IPS DF 6.9 (cell line): Measurements from ENCODE around the gene MST1.

ENCODE experiments used
- DNase-seq: peaks from one replicate; pipeline ENCODE4 v3.0.0-alpha.2; 2013; ENCODE audit warnings: low read depth, low spot score
- H3K27ac ChIP-seq: one replicate; pipeline ENCODE4 v1.5.1; 2013; ENCODE audit warnings: low read length, control low read depth
- H3K27me3 ChIP-seq: 2 replicates; pipeline ENCODE4 v1.6.1; 2013; ENCODE audit warnings: mild to moderate bottlenecking, low read length; ENCODE audit not compliant: control insufficient read depth, insufficient read depth
- H3K36me3 ChIP-seq: 2 replicates; pipeline ENCODE4 v1.6.1; 2013; ENCODE audit warnings: low read length; ENCODE audit not compliant: control insufficient read depth, insufficient read depth
- H3K4me1 ChIP-seq: 2 replicates; pipeline ENCODE4 v1.6.1; 2013; ENCODE audit warnings: low read length; ENCODE audit not compliant: control insufficient read depth, insufficient read depth
- H3K4me3 ChIP-seq: 2 replicates; pipeline ENCODE4 v1.5.1; 2013; ENCODE audit warnings: mild to moderate bottlenecking, low read length
- H3K9me3 ChIP-seq: 2 replicates; pipeline ENCODE4 v1.6.1; 2013; ENCODE audit warnings: low read length, inconsistent platforms; ENCODE audit not compliant: control insufficient read depth, insufficient read depth
- WGBS: extraction: QIAGEN DNeasy Blood & Tissue Kit; methylation state at CpG from one replicate; pipeline ENCODE4 v1.1.7; 2013; ENCODE audit warnings: mixed read lengths, missing lambda C conversion rate; ENCODE audit not compliant: insufficient read length, insufficient coverage; 5-methylcytosine and 5-hydroxymethylcytosine counted together

The MST1 gene

GRCh38 chr3:49634736-49635135, 54.5 kb downstream of the MST1 start:
- Histone ChIP-seq H3K36me3 (no peaks in the 10 kb centered on the region), H3K27me3 (no peaks in the 10 kb centered on the region), H3K4me3 (no peak overlapping the region), H3K27ac (no peak overlapping the region), H3K4me1 (no peaks in the 10 kb centered on the region), H3K9me3 (no peaks in the 10 kb centered on the region)
- no CpG with 5 or more reads among the region's 3 CpGs for WGBS
- no peak for DNase-seq
